HL-60 (cell line): ENCODE measurements around the gene PPP6R3.

Experiments
- DNase-seq, 2 experiments: peaks; one replicate each; pipeline ENCODE4 v3.0.0-alpha.2; 2010 to 2020; ENCODE audit warnings: low read depth in 1 of 2, low spot score in 1 of 2
- H3K27ac ChIP-seq: fragments of 250-450 bp; sonication (Bioruptor Pico); replicated peaks from 2 replicates; pipeline ENCODE4 v1.5.1; 2020; ENCODE audit warnings: mild to moderate bottlenecking, moderate library complexity
- H3K27me3 ChIP-seq: fragments of 250-450 bp; sonication (Bioruptor Pico); 2 replicates; pipeline ENCODE4 v1.5.1; 2021; ENCODE audit warnings: mild to moderate bottlenecking, moderate library complexity; ENCODE audit not compliant: insufficient read depth, poor library complexity, severe bottlenecking
- H3K4me3 ChIP-seq: replicated peaks from 2 replicates; pipeline ENCODE4 v1.5.1; 2011; ENCODE audit warnings: mild to moderate bottlenecking, control low read depth, low read length; ENCODE audit not compliant: insufficient read depth
- GABPA ChIP-seq: IDR thresholded peaks from 2 replicates; pipeline ENCODE4 v1.6.1; 2012; ENCODE audit warnings: low read depth
- POLR2AphosphoS5 ChIP-seq: IDR thresholded peaks from 2 replicates; pipeline ENCODE4 v1.6.1; 2012; ENCODE audit warnings: low read depth
- SPI1 ChIP-seq: IDR thresholded peaks from 2 replicates; pipeline ENCODE4 v1.6.1; 2012; ENCODE audit warnings: low read depth, mild to moderate bottlenecking, borderline replicate concordance
- TF ChIP-seq, protein P1 (sequence below): IDR thresholded peaks from 2 replicates; pipeline ENCODE4 v1.6.1; 2012; ENCODE audit warnings: low read depth; ENCODE audit not compliant: insufficient replicate concordance
- TF ChIP-seq, protein P2 (sequence below): IDR thresholded peaks from one replicate; pipeline ENCODE4 v1.5.1; 2011; ENCODE audit warnings: low read length, control low read depth, inconsistent platforms; ENCODE audit not compliant: insufficient read depth

Gene PPP6R3

DNA sequence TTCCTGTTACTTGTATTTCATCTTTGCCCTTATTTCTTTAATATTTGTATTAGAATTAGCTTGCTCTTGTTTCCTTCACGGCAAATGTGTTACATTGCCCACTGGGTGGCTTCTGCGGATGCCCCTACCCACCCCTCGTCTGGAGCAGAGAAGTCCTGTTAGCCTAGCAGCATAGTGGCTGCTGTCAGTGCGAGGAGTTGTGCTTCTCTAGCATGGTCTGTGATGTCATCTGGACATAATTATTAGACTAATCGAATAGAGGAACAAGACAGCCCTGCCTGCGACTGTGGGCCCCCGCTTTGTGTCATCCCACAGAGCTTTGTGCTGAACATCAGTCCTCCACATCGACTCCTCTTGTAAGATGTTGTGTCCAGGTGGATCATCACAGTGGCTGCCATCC lies 74.5 kb downstream of the PPP6R3 start:
- no peak for DNase-seq
- Histone ChIP-seq H3K27ac (no peak overlapping the region), H3K27me3 (no peaks in the 10 kb centered on the region), H3K4me3 (no peak overlapping the region)
- no peak for TF ChIP-seq POLR2AphosphoS5
- TF ChIP-seq, protein P1, sequence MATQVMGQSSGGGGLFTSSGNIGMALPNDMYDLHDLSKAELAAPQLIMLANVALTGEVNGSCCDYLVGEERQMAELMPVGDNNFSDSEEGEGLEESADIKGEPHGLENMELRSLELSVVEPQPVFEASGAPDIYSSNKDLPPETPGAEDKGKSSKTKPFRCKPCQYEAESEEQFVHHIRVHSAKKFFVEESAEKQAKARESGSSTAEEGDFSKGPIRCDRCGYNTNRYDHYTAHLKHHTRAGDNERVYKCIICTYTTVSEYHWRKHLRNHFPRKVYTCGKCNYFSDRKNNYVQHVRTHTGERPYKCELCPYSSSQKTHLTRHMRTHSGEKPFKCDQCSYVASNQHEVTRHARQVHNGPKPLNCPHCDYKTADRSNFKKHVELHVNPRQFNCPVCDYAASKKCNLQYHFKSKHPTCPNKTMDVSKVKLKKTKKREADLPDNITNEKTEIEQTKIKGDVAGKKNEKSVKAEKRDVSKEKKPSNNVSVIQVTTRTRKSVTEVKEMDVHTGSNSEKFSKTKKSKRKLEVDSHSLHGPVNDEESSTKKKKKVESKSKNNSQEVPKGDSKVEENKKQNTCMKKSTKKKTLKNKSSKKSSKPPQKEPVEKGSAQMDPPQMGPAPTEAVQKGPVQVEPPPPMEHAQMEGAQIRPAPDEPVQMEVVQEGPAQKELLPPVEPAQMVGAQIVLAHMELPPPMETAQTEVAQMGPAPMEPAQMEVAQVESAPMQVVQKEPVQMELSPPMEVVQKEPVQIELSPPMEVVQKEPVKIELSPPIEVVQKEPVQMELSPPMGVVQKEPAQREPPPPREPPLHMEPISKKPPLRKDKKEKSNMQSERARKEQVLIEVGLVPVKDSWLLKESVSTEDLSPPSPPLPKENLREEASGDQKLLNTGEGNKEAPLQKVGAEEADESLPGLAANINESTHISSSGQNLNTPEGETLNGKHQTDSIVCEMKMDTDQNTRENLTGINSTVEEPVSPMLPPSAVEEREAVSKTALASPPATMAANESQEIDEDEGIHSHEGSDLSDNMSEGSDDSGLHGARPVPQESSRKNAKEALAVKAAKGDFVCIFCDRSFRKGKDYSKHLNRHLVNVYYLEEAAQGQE, result no peak
- TF ChIP-seq, protein P2, sequence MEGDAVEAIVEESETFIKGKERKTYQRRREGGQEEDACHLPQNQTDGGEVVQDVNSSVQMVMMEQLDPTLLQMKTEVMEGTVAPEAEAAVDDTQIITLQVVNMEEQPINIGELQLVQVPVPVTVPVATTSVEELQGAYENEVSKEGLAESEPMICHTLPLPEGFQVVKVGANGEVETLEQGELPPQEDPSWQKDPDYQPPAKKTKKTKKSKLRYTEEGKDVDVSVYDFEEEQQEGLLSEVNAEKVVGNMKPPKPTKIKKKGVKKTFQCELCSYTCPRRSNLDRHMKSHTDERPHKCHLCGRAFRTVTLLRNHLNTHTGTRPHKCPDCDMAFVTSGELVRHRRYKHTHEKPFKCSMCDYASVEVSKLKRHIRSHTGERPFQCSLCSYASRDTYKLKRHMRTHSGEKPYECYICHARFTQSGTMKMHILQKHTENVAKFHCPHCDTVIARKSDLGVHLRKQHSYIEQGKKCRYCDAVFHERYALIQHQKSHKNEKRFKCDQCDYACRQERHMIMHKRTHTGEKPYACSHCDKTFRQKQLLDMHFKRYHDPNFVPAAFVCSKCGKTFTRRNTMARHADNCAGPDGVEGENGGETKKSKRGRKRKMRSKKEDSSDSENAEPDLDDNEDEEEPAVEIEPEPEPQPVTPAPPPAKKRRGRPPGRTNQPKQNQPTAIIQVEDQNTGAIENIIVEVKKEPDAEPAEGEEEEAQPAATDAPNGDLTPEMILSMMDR, result no peak
- TF ChIP-seq SPI1, result no peak
- no peak for TF ChIP-seq GABPA

DNA sequence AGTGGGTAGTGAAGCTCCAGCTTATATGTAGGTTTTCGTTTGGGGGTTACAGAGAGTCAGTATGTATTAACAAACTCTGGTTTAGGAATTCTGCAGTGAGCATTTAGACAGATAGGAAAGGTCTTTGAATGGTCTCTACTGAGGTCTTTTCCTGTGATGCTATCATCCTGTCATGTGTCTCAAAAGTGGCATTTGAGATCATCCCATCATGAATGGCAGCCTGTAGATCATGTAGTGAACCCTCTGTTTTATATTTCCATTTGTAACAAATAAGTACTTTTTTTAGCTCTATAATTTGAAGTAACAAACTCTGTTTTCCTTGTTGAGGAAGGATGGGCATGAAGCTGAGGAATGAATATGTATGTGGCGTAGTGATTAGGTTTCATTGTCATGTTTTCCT lies 76.2 kb downstream of the PPP6R3 start:
- no peak for DNase-seq
- no peaks in the 10 kb centered on the region for H3K27me3 ChIP-seq
- H3K27ac ChIP-seq, result no peak overlapping the region
- no peak for TF ChIP-seq POLR2AphosphoS5
- TF ChIP-seq, protein P2, result no peak
- TF ChIP-seq, protein P1, result no peak
- no peak for TF ChIP-seq GABPA
- TF ChIP-seq SPI1, result no peak
- no peak overlapping the region for H3K4me3 ChIP-seq

DNA sequence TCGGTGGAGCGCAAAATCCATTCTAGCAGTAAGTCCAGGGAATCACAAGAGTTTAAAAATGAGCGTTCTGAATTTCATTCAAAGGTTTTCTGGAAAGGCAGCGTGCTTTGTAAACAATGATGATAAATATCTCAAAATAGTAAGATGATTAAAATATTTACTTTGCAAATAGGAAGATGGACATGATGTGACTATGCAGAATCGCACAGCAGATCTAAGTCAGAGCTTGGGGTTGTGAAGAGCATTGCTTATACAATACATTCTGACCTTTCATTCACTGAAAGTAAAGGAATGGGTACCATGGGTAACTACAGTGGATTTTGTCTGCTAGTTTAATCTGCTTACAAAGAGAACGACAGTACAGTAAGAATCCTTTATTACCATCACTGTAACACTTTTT lies 77.5 kb downstream of the PPP6R3 start:
- no peak overlapping the region for H3K4me3 ChIP-seq
- no peaks in the 10 kb centered on the region for H3K27me3 ChIP-seq
- TF ChIP-seq SPI1, result no peak
- no peak for TF ChIP-seq POLR2AphosphoS5
- TF ChIP-seq GABPA, result no peak
- TF ChIP-seq, protein P1, result no peak
- TF ChIP-seq, protein P2, result no peak
- H3K27ac ChIP-seq, result no peak overlapping the region
- DNase-seq, result no peak
